Measurements from ENCODE around the gene U2AF2.

U2AF2 gene

DNA sequence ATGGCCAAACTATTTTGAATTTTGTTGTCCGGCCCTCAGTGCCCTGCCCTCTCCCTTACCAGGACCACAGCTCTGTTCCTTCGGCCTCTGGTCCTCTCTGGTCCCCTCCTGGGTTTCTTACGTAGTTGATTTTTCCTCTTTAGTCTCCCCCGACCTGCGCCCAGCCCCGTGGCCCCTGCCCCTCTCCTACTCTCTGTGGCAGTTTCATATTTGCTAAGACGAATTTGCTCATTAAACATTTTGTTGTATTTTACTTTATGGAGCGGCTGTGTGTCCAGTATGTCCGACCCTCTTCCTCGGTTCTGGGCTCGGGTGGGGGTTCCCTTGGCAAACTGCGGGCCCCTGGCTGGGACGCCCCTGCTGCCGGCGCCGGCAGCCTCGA lies 19.6 kb downstream of the U2AF2 start:
- Histone ChIP-seq H3K36me3 (ENCODE audit: control insufficient read depth in 4 of 4, insufficient read depth in 4 of 4, low read length in 3 of 4) (peaks cover 4 to 60% (median 30%) of the 10 kb centered on the region in 4 experiments), H3K27ac (ENCODE audit: insufficient read depth in 1 of 2, low read depth in 1 of 2, low read length in 2 of 2, poor library complexity in 1 of 2, severe bottlenecking in 2 of 2) (peak overlapping the region; percentile 78 to 96), H3K27me3 (replicated peaks in 2 of 5; ENCODE audit: control insufficient read depth in 4 of 5, insufficient read depth in 5 of 5, low read length in 4 of 5) (no peaks in the 10 kb centered on the region), H3K4me3 (ENCODE audit: control insufficient read depth in 1 of 7, extremely low read depth in 1 of 7, insufficient read depth in 4 of 7, low read depth in 2 of 7, low read length in 6 of 7) (peak overlapping the region in 4 of 7 experiments; percentile 90 to 99 (median 94)), H3K4me1 (ENCODE audit: control extremely low read depth in 1 of 4, control insufficient read depth in 4 of 4, insufficient read depth in 4 of 4, low read length in 3 of 4) (peaks cover 9 to 43% (median 37%) of the 10 kb centered on the region in 4 experiments), H3K9me3 (ENCODE audit: control extremely low read depth in 1 of 5, control insufficient read depth in 4 of 5, insufficient read depth in 2 of 5, low read depth in 1 of 5, low read length in 4 of 5) (no peaks in the 10 kb centered on the region)
- ChIA-PET CTCF (interaction anchor here (1.9 kb wide), 1 partner anchor 17 kb away, joined by 5 read pairs; no protein-coding TSS in a partner anchor), POLR2A (no interaction called here)
- DNase-seq, result no peak
- WGBS (ENCODE audit: insufficient coverage), result 70% methylated on average over 9 of the region's 17 CpGs

- Histone ChIP-seq H3K27me3 (replicated peaks in 2 of 5; ENCODE audit: control insufficient read depth in 4 of 5, insufficient read depth in 5 of 5, low read length in 4 of 5) (no peaks in the 10 kb centered on the region), H3K36me3 (ENCODE audit: control insufficient read depth in 4 of 4, insufficient read depth in 4 of 4, low read length in 3 of 4) (peaks cover 4 to 60% (median 30%) of the 10 kb centered on the region in 4 experiments), H3K4me1 (ENCODE audit: control extremely low read depth in 1 of 4, control insufficient read depth in 4 of 4, insufficient read depth in 4 of 4, low read length in 3 of 4) (peaks cover 9 to 43% (median 37%) of the 10 kb centered on the region in 4 experiments), H3K4me3 (ENCODE audit: control insufficient read depth in 1 of 7, extremely low read depth in 1 of 7, insufficient read depth in 4 of 7, low read depth in 2 of 7, low read length in 6 of 7) (peak within 1 kb of the TSS; percentile 83 to 99 (median 91)), H3K27ac (ENCODE audit: insufficient read depth in 1 of 2, low read depth in 1 of 2, low read length in 2 of 2, poor library complexity in 1 of 2, severe bottlenecking in 2 of 2) (peak within 1 kb of the TSS; percentile 92 to 96), H3K9me3 (ENCODE audit: control extremely low read depth in 1 of 5, control insufficient read depth in 4 of 5, insufficient read depth in 2 of 5, low read depth in 1 of 5, low read length in 4 of 5) (no peaks in the 10 kb centered on the region)
- ChIA-PET CTCF (interaction anchor here (1.9 kb wide), 1 partner anchor 18 kb away, joined by 5 read pairs; no protein-coding TSS in a partner anchor), POLR2A (no interaction called here)
- peak; percentile 98 to 99 (median 99) for DNase-seq
- WGBS (ENCODE audit: insufficient coverage), result 0% methylated on average over 81 of the region's 101 CpGs
Observed at GRCh38 chr19:55674841-55675660, 20.2 kb downstream of the U2AF2 start, which contains the start of gene EPN1. Gene EPN1, plus strand, starts transcription at chr19:55675226. Its CDS starts 3,402 bp downstream, at chr19:55678628.

- peak overlapping the region; percentile 83 to 99 (median 91) for H3K4me3 ChIP-seq (ENCODE audit: control insufficient read depth in 1 of 7, extremely low read depth in 1 of 7, insufficient read depth in 4 of 7, low read depth in 2 of 7, low read length in 6 of 7)
- H3K9me3 ChIP-seq (ENCODE audit: control extremely low read depth in 1 of 5, control insufficient read depth in 4 of 5, insufficient read depth in 2 of 5, low read depth in 1 of 5, low read length in 4 of 5), result no peaks in the 10 kb centered on the region
- peak overlapping the region; percentile 92 to 96 for H3K27ac ChIP-seq (ENCODE audit: insufficient read depth in 1 of 2, low read depth in 1 of 2, low read length in 2 of 2, poor library complexity in 1 of 2, severe bottlenecking in 2 of 2)
- peaks cover 9 to 42% (median 37%) of the 10 kb centered on the region in 4 experiments for H3K4me1 ChIP-seq (ENCODE audit: control extremely low read depth in 1 of 4, control insufficient read depth in 4 of 4, insufficient read depth in 4 of 4, low read length in 3 of 4)
- POLR2A ChIA-PET, result no interaction called here
- CTCF ChIA-PET, result interaction anchor here (0.7 to 1.2 kb wide), 3 partner anchors 10 to 42 kb away, joined by 3 read pairs; no protein-coding TSS in a partner anchor
- 12% methylated on average over 10 of the region's 16 CpGs for WGBS (ENCODE audit: insufficient coverage)
- DNase-seq, result no peak
- H3K27me3 ChIP-seq (replicated peaks in 2 of 5; ENCODE audit: control insufficient read depth in 4 of 5, insufficient read depth in 5 of 5, low read length in 4 of 5), result no peaks in the 10 kb centered on the region
- peaks cover under 1 to 60% (median 28%) of the 10 kb centered on the region in 4 experiments for H3K36me3 ChIP-seq (ENCODE audit: control insufficient read depth in 4 of 4, insufficient read depth in 4 of 4, low read length in 3 of 4)
Observed at GRCh38 chr19:55675661-55676354, 21.0 kb downstream of the U2AF2 start.

- no peaks in the 10 kb centered on the region for H3K27me3 ChIP-seq (replicated peaks in 2 of 5; ENCODE audit: control insufficient read depth in 4 of 5, insufficient read depth in 5 of 5, low read length in 4 of 5)
- WGBS (ENCODE audit: insufficient coverage), result 100% methylated on average over 2 of the region's 5 CpGs
- H3K9me3 ChIP-seq (ENCODE audit: control extremely low read depth in 1 of 5, control insufficient read depth in 4 of 5, insufficient read depth in 2 of 5, low read depth in 1 of 5, low read length in 4 of 5), result no peaks in the 10 kb centered on the region
- H3K27ac ChIP-seq (ENCODE audit: insufficient read depth in 1 of 2, low read depth in 1 of 2, low read length in 2 of 2, poor library complexity in 1 of 2, severe bottlenecking in 2 of 2), result peak overlapping the region; percentile 92 to 96
- H3K4me3 ChIP-seq (ENCODE audit: control insufficient read depth in 1 of 7, extremely low read depth in 1 of 7, insufficient read depth in 4 of 7, low read depth in 2 of 7, low read length in 6 of 7), result peak overlapping the region in 5 of 7 experiments; percentile 90 to 99 (median 92)
- CTCF ChIA-PET, result interaction anchor here (0.7 to 1.2 kb wide), 3 partner anchors 11 to 43 kb away, joined by 3 read pairs; no protein-coding TSS in a partner anchor
- peaks cover 9 to 42% (median 37%) of the 10 kb centered on the region in 4 experiments for H3K4me1 ChIP-seq (ENCODE audit: control extremely low read depth in 1 of 4, control insufficient read depth in 4 of 4, insufficient read depth in 4 of 4, low read length in 3 of 4)
- H3K36me3 ChIP-seq (ENCODE audit: control insufficient read depth in 4 of 4, insufficient read depth in 4 of 4, low read length in 3 of 4), result peaks cover 0 to 60% (median 30%) of the 10 kb centered on the region in 4 experiments
- POLR2A ChIA-PET, result no interaction called here
- no peak for DNase-seq
Observed at GRCh38 chr19:55676383-55676782, 21.5 kb downstream of the U2AF2 start.

DNA sequence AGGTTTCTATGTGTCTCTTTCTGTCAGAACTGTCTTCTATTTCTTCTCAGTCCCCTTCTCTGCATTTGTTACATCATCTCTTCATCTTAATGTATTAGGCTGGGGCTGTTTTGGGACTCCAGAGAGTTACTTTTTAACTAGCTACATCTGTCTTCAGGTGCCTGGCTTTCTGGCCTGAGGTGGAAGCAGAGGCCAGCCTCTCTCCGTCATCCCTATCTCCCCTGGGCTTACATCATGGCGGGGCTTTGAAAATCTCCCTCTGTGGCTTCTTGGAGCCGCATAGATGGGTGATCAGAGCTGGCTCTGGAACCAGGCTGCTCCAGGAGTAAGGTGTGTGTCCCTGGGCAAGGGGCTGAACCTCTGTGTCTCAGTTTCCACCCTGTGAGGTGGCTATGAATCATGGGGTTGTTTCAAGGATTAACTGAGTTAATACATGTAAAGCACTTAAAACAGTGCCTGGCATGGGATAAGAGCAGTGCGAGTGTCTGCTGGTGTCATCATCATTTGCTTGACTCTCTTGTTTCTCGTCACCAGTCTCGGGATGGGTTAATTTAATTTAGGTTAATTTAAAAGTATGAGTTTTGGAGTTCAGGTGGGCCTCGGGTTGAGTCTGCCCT lies 22.2 kb downstream of the U2AF2 start:
- H3K4me1 ChIP-seq (ENCODE audit: control extremely low read depth in 1 of 4, control insufficient read depth in 4 of 4, insufficient read depth in 4 of 4, low read length in 3 of 4), result peaks cover 9 to 42% (median 37%) of the 10 kb centered on the region in 4 experiments
- WGBS (ENCODE audit: insufficient coverage), result 97% methylated on average over 6 of the region's 7 CpGs
- H3K9me3 ChIP-seq (ENCODE audit: control extremely low read depth in 1 of 5, control insufficient read depth in 4 of 5, insufficient read depth in 2 of 5, low read depth in 1 of 5, low read length in 4 of 5), result no peaks in the 10 kb centered on the region
- H3K27me3 ChIP-seq (replicated peaks in 2 of 5; ENCODE audit: control insufficient read depth in 4 of 5, insufficient read depth in 5 of 5, low read length in 4 of 5), result no peaks in the 10 kb centered on the region
- peak overlapping the region; percentile 92 to 96 for H3K27ac ChIP-seq (ENCODE audit: insufficient read depth in 1 of 2, low read depth in 1 of 2, low read length in 2 of 2, poor library complexity in 1 of 2, severe bottlenecking in 2 of 2)
- POLR2A ChIA-PET, result no interaction called here
- H3K4me3 ChIP-seq (ENCODE audit: control insufficient read depth in 1 of 7, extremely low read depth in 1 of 7, insufficient read depth in 4 of 7, low read depth in 2 of 7, low read length in 6 of 7), result peak overlapping the region in 1 of 7 experiments; percentile 90
- CTCF ChIA-PET, result interaction anchor here (0.7 to 1.2 kb wide), 2 partner anchors 11 to 44 kb away, joined by 3 read pairs; no protein-coding TSS in a partner anchor
- peaks cover 0 to 60% (median 34%) of the 10 kb centered on the region in 4 experiments for H3K36me3 ChIP-seq (ENCODE audit: control insufficient read depth in 4 of 4, insufficient read depth in 4 of 4, low read length in 3 of 4)
- no peak for DNase-seq

DNA sequence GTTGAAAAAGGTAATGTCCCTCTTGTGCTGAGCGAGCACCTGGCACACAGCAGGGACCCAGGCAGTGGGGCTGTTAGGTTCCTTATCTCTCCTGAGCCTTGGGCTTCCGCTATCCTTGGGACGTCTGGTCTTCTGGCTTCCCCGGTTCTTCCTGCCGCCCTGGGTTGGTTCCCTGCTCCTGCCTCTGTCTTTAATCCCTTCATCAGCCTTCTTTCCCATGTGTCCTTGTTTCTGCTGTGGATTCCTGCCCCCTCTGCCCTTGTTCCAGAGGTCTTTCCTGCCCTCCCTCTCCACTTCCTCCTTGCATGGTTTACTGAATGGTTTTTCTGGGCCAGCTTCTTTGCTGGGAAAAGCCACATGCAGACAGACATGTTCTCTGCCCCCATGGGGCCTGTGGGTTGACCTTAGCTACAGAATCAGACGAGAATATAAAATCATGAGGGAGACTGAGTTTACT lies 22.8 kb downstream of the U2AF2 start:
- H3K4me1 ChIP-seq (ENCODE audit: control extremely low read depth in 1 of 4, control insufficient read depth in 4 of 4, insufficient read depth in 4 of 4, low read length in 3 of 4), result peaks cover 9 to 42% (median 37%) of the 10 kb centered on the region in 4 experiments
- WGBS (ENCODE audit: insufficient coverage), result 86% methylated on average over 6 of the region's 6 CpGs
- POLR2A ChIA-PET, result no interaction called here

More for the DNA sequence above, 22.8 kb downstream of the U2AF2 start:
- H3K4me3 ChIP-seq (ENCODE audit: control insufficient read depth in 1 of 7, extremely low read depth in 1 of 7, insufficient read depth in 4 of 7, low read depth in 2 of 7, low read length in 6 of 7), result no peak overlapping the region
- peaks cover 0 to 59% (median 34%) of the 10 kb centered on the region in 4 experiments for H3K36me3 ChIP-seq (ENCODE audit: control insufficient read depth in 4 of 4, insufficient read depth in 4 of 4, low read length in 3 of 4)
- CTCF ChIA-PET, result no interaction called here
- no peak for DNase-seq
- no peaks in the 10 kb centered on the region for H3K27me3 ChIP-seq (replicated peaks in 2 of 5; ENCODE audit: control insufficient read depth in 4 of 5, insufficient read depth in 5 of 5, low read length in 4 of 5)
- no peaks in the 10 kb centered on the region for H3K9me3 ChIP-seq (ENCODE audit: control extremely low read depth in 1 of 5, control insufficient read depth in 4 of 5, insufficient read depth in 2 of 5, low read depth in 1 of 5, low read length in 4 of 5)
- H3K27ac ChIP-seq (ENCODE audit: insufficient read depth in 1 of 2, low read depth in 1 of 2, low read length in 2 of 2, poor library complexity in 1 of 2, severe bottlenecking in 2 of 2), result peak overlapping the region in 1 of 2 experiments; percentile 96
